SK-N-SH (cell line): Measurements from ENCODE around the gene NRCAM. TPM values are rescaled to one million over a fixed set of nuclear protein-coding genes. Genes with fewer than 3 reads are reported as not detected.

Source experiments
- CTCF ChIA-PET: fragments of 300-600, 350-600 bp; formaldehyde crosslinking; extraction: SDS; loops from one replicate; lab custom pipeline; 2021; lab: Yijun Ruan, JAX
- POLR2A ChIA-PET: fragments of 350-600 bp; sonication (Branson Sonifier 250); formaldehyde crosslinking; extraction: SDS; loops from one replicate; lab custom pipeline; 2020; ENCODE audit warnings: antibody characterized with exemption, inconsistent platforms; lab: Yijun Ruan, JAX
- DNase-seq: peaks from one replicate; pipeline ENCODE4 v3.0.0; 2012
- H2AFZ ChIP-seq: fragments of 200-600 bp; sonication (generic); 2 replicates; pipeline ENCODE4 v1.8.1; 2016; ENCODE audit warnings: antibody characterized with exemption, mild to moderate bottlenecking, low read depth
- H3F3A ChIP-seq: fragments of 200-600 bp; sonication (generic); replicated peaks from 2 replicates; pipeline ENCODE3; 2016; ENCODE audit warnings: antibody characterized with exemption, mild to moderate bottlenecking; ENCODE audit not compliant: insufficient read depth
- H3K27ac ChIP-seq, 2 experiments: fragments of 200-500 bp in 1 of 2; fragments of 200-600 bp in 1 of 2; sonication (Bioruptor generic) in 1 of 2; sonication (generic), shearing (Covaris generic) in 1 of 2; 2 replicates each; pipeline versions ENCODE4 v1.5.1 to v1.6.1; 2014 to 2016; ENCODE audit warnings: low read depth in 2 of 2, inconsistent platforms in 1 of 2, low read length in 1 of 2, mild to moderate bottlenecking in 1 of 2, mixed read lengths in 1 of 2
- H3K27me3 ChIP-seq: fragments of 200-600 bp; sonication (generic), shearing (Covaris generic); 2 replicates; pipeline ENCODE4 v1.6.1; 2016; ENCODE audit warnings: mixed run types; ENCODE audit not compliant: insufficient read depth
- H3K36me3 ChIP-seq, 2 experiments: fragments of 200-500 bp in 1 of 2; fragments of 200-600 bp in 1 of 2; sonication (Bioruptor generic) in 1 of 2; sonication (generic) in 1 of 2; replicated peaks in 1 of 2; 2 replicates each; pipeline versions ENCODE3 to v1.5.1; 2014 to 2016; ENCODE audit warnings: low read length in 1 of 2, mild to moderate bottlenecking in 1 of 2; ENCODE audit not compliant: insufficient read depth in 2 of 2, control insufficient read depth in 1 of 2
- H3K4me1 ChIP-seq, 2 experiments: fragments of 200-500 bp in 1 of 2; fragments of 200-600 bp in 1 of 2; sonication (Bioruptor generic) in 1 of 2; sonication (generic), shearing (Covaris generic) in 1 of 2; 2 replicates each; pipeline versions ENCODE4 v1.5.1 to v1.6.1; 2014 to 2016; ENCODE audit warnings: low read depth in 1 of 2, low read length in 1 of 2, mixed run types in 1 of 2; ENCODE audit not compliant: insufficient read depth in 2 of 2, control insufficient read depth in 1 of 2
- H3K4me2 ChIP-seq: fragments of 200-600 bp; sonication (generic), shearing (Covaris generic); 2 replicates; pipeline ENCODE4 v1.6.1; 2017; ENCODE audit warnings: mixed run types
- H3K4me3 ChIP-seq, 2 experiments: fragments of 200-500 bp in 1 of 2; fragments of 200-600 bp in 1 of 2; sonication (Bioruptor generic) in 1 of 2; sonication (generic), shearing (Covaris generic) in 1 of 2; 2 replicates each; pipeline versions ENCODE4 v1.5.1 to v1.8.1; 2014 to 2016; ENCODE audit warnings: low read depth in 2 of 2, inconsistent platforms in 1 of 2, low read length in 1 of 2, mild to moderate bottlenecking in 1 of 2, mixed read lengths in 1 of 2, moderate library complexity in 1 of 2
- H3K79me2 ChIP-seq: fragments of 200-600 bp; sonication (generic); 2 replicates; pipeline ENCODE4 v1.8.1; 2017; ENCODE audit warnings: mild to moderate bottlenecking; ENCODE audit not compliant: insufficient read depth
- H3K9ac ChIP-seq: fragments of 200-600 bp; sonication (generic); 2 replicates; pipeline ENCODE4 v1.6.1; 2017; ENCODE audit warnings: mixed run types
- H3K9me2 ChIP-seq: fragments of 200-600 bp; sonication (generic); 2 replicates; pipeline ENCODE4 v1.6.1; 2017; ENCODE audit warnings: mixed run types
- H3K9me3 ChIP-seq: fragments of 200-600 bp; sonication (generic); 2 replicates; pipeline ENCODE4 v1.6.1; 2017; ENCODE audit warnings: mixed run types, mild to moderate bottlenecking, moderate library complexity
- H4K20me1 ChIP-seq: fragments of 200-600 bp; sonication (generic); 2 replicates; pipeline ENCODE4 v1.6.1; 2017; ENCODE audit warnings: mild to moderate bottlenecking, mixed run types; ENCODE audit not compliant: insufficient read depth
- CHD2 ChIP-seq: fragments of 150-350 bp; IDR thresholded peaks from 2 replicates; pipeline ENCODE4 v1.6.1; 2018; ENCODE audit warnings: low read length; ENCODE audit not compliant: partially characterized antibody
- EZH2phosphoT487 ChIP-seq: fragments of 200-600 bp; sonication (generic); IDR thresholded peaks from 2 replicates; pipeline ENCODE4 v1.6.1; 2017; ENCODE audit warnings: low read depth, mixed run types, mild to moderate bottlenecking, antibody characterized with exemption, moderate library complexity, borderline replicate concordance
- FOSL2 ChIP-seq: IDR thresholded peaks from 2 replicates; pipeline ENCODE4 v1.4.0; 2012; ENCODE audit warnings: low read depth, mild to moderate bottlenecking, moderate library complexity, borderline replicate concordance
- GATA2 ChIP-seq: sonication (generic); formaldehyde crosslinking; IDR thresholded peaks from 2 replicates; pipeline ENCODE4 v1.5.0; 2020; ENCODE audit warnings: mild to moderate bottlenecking, missing genetic modification reagents
- MAX ChIP-seq: IDR thresholded peaks from 2 replicates; pipeline ENCODE4 v1.4.0; 2012; ENCODE audit warnings: low read depth
- MEF2A ChIP-seq: IDR thresholded peaks from 2 replicates; pipeline ENCODE4 v1.4.0; 2012; ENCODE audit warnings: low read depth, borderline replicate concordance
- MXI1 ChIP-seq: IDR thresholded peaks from 2 replicates; pipeline ENCODE4 v1.6.1; 2012; ENCODE audit warnings: mild to moderate bottlenecking, low read depth, low read length, improper control_type of control experiment
- NRF1 ChIP-seq: IDR thresholded peaks from 2 replicates; pipeline ENCODE4 v1.6.1; 2012; ENCODE audit warnings: low read depth, mild to moderate bottlenecking, low read length
- POLR2AphosphoS5 ChIP-seq: IDR thresholded peaks from 2 replicates; pipeline ENCODE4 v1.6.1; 2012; ENCODE audit warnings: low read depth, low read length
- RAD21 ChIP-seq: IDR thresholded peaks from 2 replicates; pipeline ENCODE4 v1.6.1; 2012; ENCODE audit warnings: mild to moderate bottlenecking, low read length
- RCOR1 ChIP-seq: fragments of 150-350 bp; IDR thresholded peaks from 2 replicates; pipeline ENCODE4 v1.6.1; 2017; ENCODE audit warnings: antibody characterized with exemption, low read length
- RXRA ChIP-seq: IDR thresholded peaks from 2 replicates; pipeline ENCODE4 v1.4.0; 2012; ENCODE audit warnings: low read depth, mild to moderate bottlenecking, borderline replicate concordance
- SIN3A ChIP-seq: IDR thresholded peaks from 2 replicates; pipeline ENCODE4 v1.6.1; 2012; ENCODE audit warnings: low read depth, mild to moderate bottlenecking, low read length, moderate library complexity, borderline replicate concordance
- SMC3 ChIP-seq: IDR thresholded peaks from 2 replicates; pipeline ENCODE4 v1.6.1; 2012; ENCODE audit warnings: low read depth, low read length, improper control_type of control experiment
- TAF1 ChIP-seq: IDR thresholded peaks from 2 replicates; pipeline ENCODE4 v1.6.1; 2012; ENCODE audit warnings: low read depth, mild to moderate bottlenecking, low read length, moderate library complexity, borderline replicate concordance
- TCF12 ChIP-seq: IDR thresholded peaks from 2 replicates; pipeline ENCODE4 v1.4.0; 2012
- TEAD4 ChIP-seq: IDR thresholded peaks from 2 replicates; pipeline ENCODE4 v1.4.0; 2012; ENCODE audit warnings: mild to moderate bottlenecking, borderline replicate concordance; ENCODE audit not compliant: insufficient read depth
- ZBTB33 ChIP-seq: IDR thresholded peaks from 2 replicates; pipeline ENCODE4 v1.4.0; 2012; ENCODE audit warnings: low read depth, borderline replicate concordance
- WGBS: methylation state at CpG from one replicate; pipeline ENCODE4 v1.1.6; 2017; ENCODE audit warnings: low lambda C conversion rate; 5-methylcytosine and 5-hydroxymethylcytosine counted together
- polyA plus RNA-seq, 3 experiments: library from polyadenylated mRNA; depleted of rRNA; stranded (reverse); fragments of >200 nt; gene quantifications; 2 replicates each; pipeline ENCODE4 v1.2.3, GENCODE V29; 2012
- TF ChIP-seq, protein P1 (sequence below): IDR thresholded peaks from 2 replicates; pipeline ENCODE4; 2012

The NRCAM gene
- polyA plus RNA-seq, 1 of the 3 experiments (the other 2 are of a cell fraction) = 1.1 TPM

- POLR2A ChIA-PET = no interaction called here
- Histone ChIP-seq H3K36me3 (no peaks in the 10 kb centered on the region), H2AFZ (no peak overlapping the region), H4K20me1 (no peaks in the 10 kb centered on the region), H3K4me3 (no peak overlapping the region), H3K9me2 (no peaks in the 10 kb centered on the region), H3K9ac (no peak overlapping the region), H3K79me2 (no peaks in the 10 kb centered on the region), H3K27me3 (no peaks in the 10 kb centered on the region)
- DNase-seq = no peak
- no peak for TF ChIP-seq EZH2phosphoT487
- TF ChIP-seq, all 33 proteins: peak for 0
- H3K27ac ChIP-seq = no peak overlapping the region
- H3K9me3 ChIP-seq = no peaks in the 10 kb centered on the region
- CTCF ChIA-PET = no interaction called here
- H3K4me2 ChIP-seq = no peak overlapping the region
- 74% methylated on average over 5 of the region's 5 CpGs for WGBS
- H3F3A ChIP-seq = no peaks in the 10 kb centered on the region
- H3K4me1 ChIP-seq = peaks cover 0 to 9% of the 10 kb centered on the region in 2 experiments; a peak in 2 of 4 replicates
Measured at GRCh38 chr7:108127461-108127860, 328.8 kb downstream of the NRCAM start.

DNA sequence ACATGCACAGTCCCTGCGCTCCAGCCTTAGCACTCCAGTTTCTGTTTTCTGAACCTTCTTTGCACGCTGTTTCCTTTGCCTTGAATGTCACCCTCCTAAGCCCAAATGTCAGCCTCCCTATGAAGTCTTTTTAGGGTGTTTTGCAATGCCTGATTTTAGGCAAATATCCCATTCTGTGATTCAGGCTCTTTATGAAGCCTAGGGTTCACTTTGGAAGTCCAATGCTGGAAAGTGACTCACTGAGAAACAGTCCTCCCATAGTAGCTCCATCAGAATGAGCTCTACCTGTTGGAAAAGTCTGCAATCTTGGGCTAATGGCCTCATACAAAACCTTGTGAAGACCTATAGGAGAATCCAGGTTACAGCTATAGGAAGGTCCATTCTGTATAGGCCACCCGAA lies 331.4 kb downstream of the NRCAM start:
- Histone ChIP-seq H3K4me3 (no peak overlapping the region), H3K27me3 (no peaks in the 10 kb centered on the region), H3K9me3 (no peaks in the 10 kb centered on the region), H3K9ac (no peak overlapping the region), H3K36me3 (no peaks in the 10 kb centered on the region), H3K4me2 (no peak overlapping the region), H3K79me2 (no peaks in the 10 kb centered on the region), H4K20me1 (no peaks in the 10 kb centered on the region), H3K4me1 (peaks cover 0 to 7% of the 10 kb centered on the region in 2 experiments; a peak in 2 of 4 replicates), H2AFZ (no peak overlapping the region), H3F3A (no peaks in the 10 kb centered on the region), H3K9me2 (no peaks in the 10 kb centered on the region), H3K27ac (no peak overlapping the region)
- ChIA-PET POLR2A (no interaction called here), CTCF (interaction anchor here (1.1 to 1.7 kb wide), 5 partner anchors 12 to 372 kb away, joined by 4 to 7 read pairs (median 4); no protein-coding TSS in a partner anchor)
- no peak for DNase-seq
- WGBS = 96% methylated on average over 3 of the region's 3 CpGs
- TF ChIP-seq SIN3A (no peak), SMC3 (no peak), TEAD4 (no peak)

DNA sequence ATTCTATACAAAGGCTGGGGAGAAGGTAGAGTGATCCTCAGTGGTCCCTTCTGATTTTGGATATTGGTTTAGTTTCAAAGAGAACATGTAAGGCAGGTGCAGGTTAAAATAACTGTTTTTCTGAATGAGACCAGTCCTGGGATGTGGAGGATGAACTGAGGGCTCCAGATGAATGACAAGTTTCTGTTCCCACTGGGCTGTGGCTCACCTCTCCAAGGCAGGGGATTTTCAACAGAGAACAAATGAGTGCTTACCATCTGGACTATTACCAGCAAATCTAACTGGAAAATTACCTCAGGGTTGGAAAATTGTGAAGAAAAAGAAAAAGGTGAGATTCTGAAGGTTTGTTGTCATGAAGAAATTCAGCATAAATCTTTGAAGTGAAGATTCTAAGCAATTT lies 334.1 kb downstream of the NRCAM start:
- ChIA-PET CTCF (interaction anchor here (0.6 to 3.7 kb wide), 7 partner anchors 8 to 540 kb away, joined by 3 to 19 read pairs (median 3); partner anchors contain the start of gene LAMB4), POLR2A (no interaction called here)
- no peak for TF ChIP-seq TCF12
- TF ChIP-seq POLR2AphosphoS5 = no peak
- no peak for TF ChIP-seq RCOR1
- TF ChIP-seq ZBTB33 = no peak
- no peak for TF ChIP-seq EZH2phosphoT487
- TF ChIP-seq GATA2 (CRISPR knock-in tag) = no peak
- no peak for TF ChIP-seq SIN3A
- no peak for TF ChIP-seq NRF1
- no peak for TF ChIP-seq RAD21
- no peak for TF ChIP-seq MAX
- TF ChIP-seq FOSL2 = no peak
- TF ChIP-seq CHD2 = no peak
- TF ChIP-seq, protein P1, sequence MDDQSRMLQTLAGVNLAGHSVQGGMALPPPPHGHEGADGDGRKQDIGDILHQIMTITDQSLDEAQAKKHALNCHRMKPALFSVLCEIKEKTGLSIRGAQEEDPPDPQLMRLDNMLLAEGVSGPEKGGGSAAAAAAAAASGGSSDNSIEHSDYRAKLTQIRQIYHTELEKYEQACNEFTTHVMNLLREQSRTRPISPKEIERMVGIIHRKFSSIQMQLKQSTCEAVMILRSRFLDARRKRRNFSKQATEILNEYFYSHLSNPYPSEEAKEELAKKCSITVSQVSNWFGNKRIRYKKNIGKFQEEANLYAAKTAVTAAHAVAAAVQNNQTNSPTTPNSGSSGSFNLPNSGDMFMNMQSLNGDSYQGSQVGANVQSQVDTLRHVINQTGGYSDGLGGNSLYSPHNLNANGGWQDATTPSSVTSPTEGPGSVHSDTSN = no peak
- TF ChIP-seq TAF1 = no peak
- TF ChIP-seq MXI1 = no peak
- no peak for TF ChIP-seq MEF2A
- TF ChIP-seq RXRA = no peak
- Histone ChIP-seq H3K9me2 (no peaks in the 10 kb centered on the region), H2AFZ (no peak overlapping the region), H3K9ac (no peak overlapping the region), H4K20me1 (no peaks in the 10 kb centered on the region), H3K4me1 (no peaks in the 10 kb centered on the region; a peak in 1 of 4 replicates), H3K9me3 (no peaks in the 10 kb centered on the region), H3K79me2 (no peaks in the 10 kb centered on the region), H3K36me3 (no peaks in the 10 kb centered on the region), H3K27me3 (no peaks in the 10 kb centered on the region), H3K4me2 (no peak overlapping the region), H3K27ac (no peak overlapping the region), H3K4me3 (no peak overlapping the region), H3F3A (no peaks in the 10 kb centered on the region)
- DNase-seq = no peak
